ENCODE measurements around the gene KIF23.

The KIF23 gene

GRCh38 chr15:69472562-69472961, 58.4 kb downstream of the KIF23 start:
- no peak for TF ChIP-seq CTCF (conservative IDR thresholded peaks at IDR 0.05; ENCODE audit: low read length)
- H3K4me3 ChIP-seq (ENCODE audit: low read length) = no peak overlapping the region
- DNase-seq (ENCODE audit: low read depth) = no peak

GRCh38 chr15:69474291-69474690, 60.1 kb downstream of the KIF23 start:
- H3K4me3 ChIP-seq (ENCODE audit: low read length) = no peak overlapping the region
- peak; percentile 38 for DNase-seq (ENCODE audit: low read depth)
- TF ChIP-seq CTCF (conservative IDR thresholded peaks at IDR 0.05; ENCODE audit: low read length) = no peak

- no peak; the same call in 1 of the 2 replicates for TF ChIP-seq CTCF (conservative IDR thresholded peaks at IDR 0.05; ENCODE audit: low read length)
- DNase-seq (ENCODE audit: low read depth) = no peak
- H3K4me3 ChIP-seq (ENCODE audit: low read length) = no peak overlapping the region
These were observed 60.8 kb downstream of the KIF23 start for GRCh38 chr15:69474846-69475455.

- H3K4me3 ChIP-seq (ENCODE audit: low read length) = no peak overlapping the region
- peak; percentile 71 for DNase-seq (ENCODE audit: low read depth)
- peak; percentile 97 for TF ChIP-seq CTCF (conservative IDR thresholded peaks at IDR 0.05; ENCODE audit: low read length)
These were observed 61.7 kb downstream of the KIF23 start for GRCh38 chr15:69475769-69476358.

- DNase-seq (ENCODE audit: low read depth) = no peak
- H3K4me3 ChIP-seq (ENCODE audit: low read length) = no peak overlapping the region
These were observed 62.7 kb downstream of the KIF23 start for GRCh38 chr15:69476704-69477473.

GRCh38 chr15:69478259-69478781, 64.2 kb downstream of the KIF23 start:
- H3K4me3 ChIP-seq (ENCODE audit: low read length) = no peak overlapping the region
- DNase-seq (ENCODE audit: low read depth) = peak; percentile 30

More at GRCh38 chr15:69476704-69477473, 62.7 kb downstream of the KIF23 start:
- TF ChIP-seq CTCF (conservative IDR thresholded peaks at IDR 0.05; ENCODE audit: low read length) = no peak

More at GRCh38 chr15:69478259-69478781, 64.2 kb downstream of the KIF23 start:
- TF ChIP-seq CTCF (conservative IDR thresholded peaks at IDR 0.05; ENCODE audit: low read length) = peak; percentile 84
